Fibroblast of mammary gland (primary cell): ENCODE results near the gene SPATS2.

Experiments used
- DNase-seq: peaks from one replicate; pipeline ENCODE4 v3.0.0-alpha.2; 2010; ENCODE audit warnings: low read depth
- H3K4me3 ChIP-seq: 2 replicates; pipeline ENCODE4 v1.5.1; 2011; ENCODE audit warnings: low read depth, mild to moderate bottlenecking, low read length, moderate library complexity; ENCODE audit not compliant: control insufficient read depth
- TF ChIP-seq, protein P1 (sequence below): conservative IDR thresholded peaks from 2 replicates; pipeline ENCODE4 v1.5.1; 2011; ENCODE audit warnings: low read depth, low read length, inconsistent platforms; ENCODE audit not compliant: control insufficient read depth, insufficient read depth

Gene SPATS2

DNA sequence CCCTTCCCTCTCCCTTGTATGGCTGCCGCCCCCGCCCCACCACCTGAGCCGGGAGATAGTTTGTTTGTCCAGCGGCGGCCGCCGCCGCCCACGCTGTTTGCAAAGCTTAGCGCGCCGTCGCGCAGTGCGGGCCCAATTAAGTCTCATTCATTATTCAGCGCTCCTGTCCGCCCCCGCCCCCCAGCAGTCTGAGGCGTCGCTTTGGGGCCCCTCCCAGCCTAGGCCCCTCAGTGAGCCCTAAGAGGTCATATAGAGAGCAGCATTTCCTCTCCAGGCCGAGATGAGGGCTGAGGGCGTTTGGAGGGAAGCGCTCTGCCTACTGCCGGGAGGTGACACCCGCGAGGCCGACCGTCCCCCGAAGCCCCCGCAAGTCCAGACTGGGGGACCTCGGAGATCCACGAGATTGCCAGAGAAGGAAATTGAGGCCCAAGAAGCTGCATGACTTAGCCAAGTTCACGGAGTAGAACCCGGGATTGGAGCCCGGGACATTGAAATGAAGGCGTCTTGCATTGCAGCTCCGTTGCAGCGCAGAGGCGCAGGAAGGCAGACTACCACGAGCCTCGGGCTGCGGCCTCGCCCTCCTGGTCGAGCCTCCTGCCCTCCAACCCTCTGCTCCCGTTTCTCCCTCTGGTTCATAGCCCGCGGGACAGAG is 20.5 kb upstream of the SPATS2 start, which contains the start of gene DNAJC22:
DNAJC22 (plus strand) TSS at position 230 of the 652 bp plus-strand sequence. CDS start 1,985 bp downstream, outside the sequence.
- peak within 1 kb of the TSS; percentile 26 for H3K4me3 ChIP-seq
- TF ChIP-seq, protein P1, sequence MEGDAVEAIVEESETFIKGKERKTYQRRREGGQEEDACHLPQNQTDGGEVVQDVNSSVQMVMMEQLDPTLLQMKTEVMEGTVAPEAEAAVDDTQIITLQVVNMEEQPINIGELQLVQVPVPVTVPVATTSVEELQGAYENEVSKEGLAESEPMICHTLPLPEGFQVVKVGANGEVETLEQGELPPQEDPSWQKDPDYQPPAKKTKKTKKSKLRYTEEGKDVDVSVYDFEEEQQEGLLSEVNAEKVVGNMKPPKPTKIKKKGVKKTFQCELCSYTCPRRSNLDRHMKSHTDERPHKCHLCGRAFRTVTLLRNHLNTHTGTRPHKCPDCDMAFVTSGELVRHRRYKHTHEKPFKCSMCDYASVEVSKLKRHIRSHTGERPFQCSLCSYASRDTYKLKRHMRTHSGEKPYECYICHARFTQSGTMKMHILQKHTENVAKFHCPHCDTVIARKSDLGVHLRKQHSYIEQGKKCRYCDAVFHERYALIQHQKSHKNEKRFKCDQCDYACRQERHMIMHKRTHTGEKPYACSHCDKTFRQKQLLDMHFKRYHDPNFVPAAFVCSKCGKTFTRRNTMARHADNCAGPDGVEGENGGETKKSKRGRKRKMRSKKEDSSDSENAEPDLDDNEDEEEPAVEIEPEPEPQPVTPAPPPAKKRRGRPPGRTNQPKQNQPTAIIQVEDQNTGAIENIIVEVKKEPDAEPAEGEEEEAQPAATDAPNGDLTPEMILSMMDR: no peak
- no peak for DNase-seq

DNA sequence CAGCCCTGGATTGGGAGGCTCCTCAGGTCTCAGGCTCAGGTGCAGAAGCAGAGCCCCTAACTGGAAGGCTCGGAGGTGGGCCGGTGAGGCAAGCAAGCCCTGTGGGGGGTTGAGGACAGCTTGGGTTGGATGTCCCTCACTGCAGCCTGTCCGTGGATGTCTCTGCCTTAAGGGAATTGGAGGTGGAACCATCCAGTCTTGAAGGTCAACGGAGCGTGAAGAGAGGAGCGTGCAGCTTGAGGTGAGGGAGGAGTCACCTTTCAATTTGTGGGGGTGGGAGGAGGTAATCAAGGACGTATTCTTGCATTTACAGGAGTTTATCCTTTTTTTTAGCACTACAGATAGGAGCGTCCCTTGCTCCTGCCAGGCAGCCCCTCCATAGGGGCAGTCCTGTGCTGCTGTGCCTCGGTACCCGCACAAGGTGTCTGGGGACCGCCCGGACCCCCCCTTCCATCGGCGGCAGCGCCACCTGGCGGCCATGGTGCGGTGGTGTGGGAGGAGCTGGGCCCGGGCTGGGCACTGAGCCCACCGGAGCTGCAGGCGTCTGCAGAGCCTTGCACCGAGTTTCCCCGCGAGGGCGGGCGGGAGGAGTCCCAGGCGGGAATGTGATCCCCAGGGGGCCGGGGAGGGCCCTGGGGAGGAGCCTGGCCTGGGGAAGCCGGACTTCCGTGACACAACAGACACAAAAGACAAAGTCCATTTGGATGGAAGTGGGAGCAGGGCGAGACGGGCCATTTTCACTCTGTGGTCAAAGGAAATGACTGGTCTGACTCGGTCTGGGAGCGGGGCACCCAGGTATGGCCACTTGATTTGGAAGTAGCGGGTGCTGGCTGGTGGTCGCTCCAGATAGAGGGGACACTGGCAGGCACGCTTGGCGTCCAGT is 19.7 kb upstream of the SPATS2 start:
- DNase-seq: peak; percentile 67
- TF ChIP-seq, protein P1: peak; percentile 61
- peak overlapping the region; percentile 17 for H3K4me3 ChIP-seq

DNA sequence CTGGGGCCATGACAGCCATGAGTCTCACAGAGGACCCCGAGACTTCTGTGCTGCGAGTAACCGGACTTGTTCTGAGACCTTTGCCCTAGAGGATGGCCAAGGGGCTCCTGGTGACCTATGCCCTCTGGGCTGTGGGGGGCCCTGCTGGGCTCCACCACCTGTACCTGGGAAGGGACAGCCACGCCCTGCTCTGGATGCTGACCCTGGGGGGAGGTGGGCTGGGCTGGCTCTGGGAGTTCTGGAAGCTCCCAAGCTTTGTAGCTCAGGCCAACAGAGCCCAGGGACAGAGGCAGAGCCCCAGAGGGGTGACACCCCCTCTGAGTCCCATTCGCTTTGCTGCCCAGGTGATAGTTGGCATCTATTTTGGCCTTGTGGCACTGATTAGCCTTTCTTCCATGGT is 18.5 kb upstream of the SPATS2 start:
- DNase-seq: no peak
- no peak overlapping the region for H3K4me3 ChIP-seq
- TF ChIP-seq, protein P1: no peak

DNA sequence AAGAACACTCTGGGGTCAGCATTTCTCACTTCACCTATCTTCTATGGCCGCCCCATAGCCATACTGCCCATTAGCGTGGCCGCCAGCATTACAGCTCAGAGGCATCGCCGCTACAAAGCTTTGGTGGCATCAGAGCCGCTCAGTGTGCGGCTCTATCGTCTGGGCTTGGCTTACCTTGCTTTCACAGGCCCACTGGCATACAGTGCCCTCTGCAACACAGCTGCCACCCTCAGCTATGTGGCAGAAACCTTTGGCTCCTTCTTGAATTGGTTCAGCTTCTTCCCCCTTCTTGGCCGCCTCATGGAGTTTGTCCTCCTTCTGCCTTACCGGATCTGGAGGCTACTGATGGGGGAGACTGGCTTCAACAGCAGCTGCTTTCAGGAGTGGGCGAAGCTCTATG is 18.0 kb upstream of the SPATS2 start:
- no peak overlapping the region for H3K4me3 ChIP-seq
- TF ChIP-seq, protein P1: no peak
- DNase-seq: no peak

DNA sequence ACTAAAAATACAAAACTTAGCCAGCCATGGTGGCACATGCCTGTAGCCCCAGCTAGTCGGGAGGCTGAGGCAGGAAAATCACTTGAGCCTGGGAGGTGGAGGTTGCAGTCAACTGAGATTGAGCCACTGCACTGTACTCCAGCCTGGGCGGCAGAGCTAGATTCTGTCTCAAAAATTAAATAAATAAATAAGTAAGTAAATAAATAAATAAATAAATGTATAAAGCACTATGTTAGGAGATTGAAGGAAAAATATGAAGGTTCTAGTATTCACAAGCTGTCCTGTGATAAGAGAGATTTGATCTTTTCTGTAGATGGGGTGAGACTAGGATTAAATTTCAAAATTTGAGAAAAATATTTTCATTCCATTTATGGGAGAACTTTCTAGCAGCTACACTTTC is 14.9 kb upstream of the SPATS2 start:
- TF ChIP-seq, protein P1: no peak
- H3K4me3 ChIP-seq: no peak overlapping the region
- DNase-seq: no peak

DNA sequence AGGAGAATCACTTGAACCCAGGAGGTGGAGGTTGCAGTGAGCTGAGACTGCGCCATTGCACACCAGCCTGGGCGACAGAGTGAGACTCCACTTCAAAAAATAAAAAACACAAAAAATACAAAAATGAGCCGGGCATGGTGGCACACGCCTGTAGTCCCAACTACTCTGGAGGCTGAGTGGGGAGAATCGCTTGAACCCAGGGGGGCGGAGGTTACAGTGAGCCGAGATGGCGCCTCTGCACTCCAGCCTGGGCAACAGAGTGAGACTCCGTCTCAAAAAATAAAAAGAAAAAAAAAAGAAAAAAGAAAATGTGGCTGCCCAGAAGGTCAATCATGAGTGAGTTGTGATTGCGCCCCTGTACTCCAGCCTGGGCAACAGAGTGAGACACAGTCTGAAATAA is 11.3 kb upstream of the SPATS2 start:
- H3K4me3 ChIP-seq: no peak overlapping the region
- DNase-seq: no peak
- TF ChIP-seq, protein P1: no peak
